Measurements from ENCODE around the gene CYP4F2. TPM values are rescaled to one million over a fixed set of nuclear protein-coding genes. Genes with fewer than 3 reads are reported as not detected.
"Not testable (repeated sequence)": the region's sequence is repeated elsewhere in the genome, so short reads cannot be mapped to it uniquely, and the experiment has no call there.

Gene CYP4F2
- total and polyA plus RNA-seq, 10 donors, result 0.37 TPM; not detected in 9

DNA sequence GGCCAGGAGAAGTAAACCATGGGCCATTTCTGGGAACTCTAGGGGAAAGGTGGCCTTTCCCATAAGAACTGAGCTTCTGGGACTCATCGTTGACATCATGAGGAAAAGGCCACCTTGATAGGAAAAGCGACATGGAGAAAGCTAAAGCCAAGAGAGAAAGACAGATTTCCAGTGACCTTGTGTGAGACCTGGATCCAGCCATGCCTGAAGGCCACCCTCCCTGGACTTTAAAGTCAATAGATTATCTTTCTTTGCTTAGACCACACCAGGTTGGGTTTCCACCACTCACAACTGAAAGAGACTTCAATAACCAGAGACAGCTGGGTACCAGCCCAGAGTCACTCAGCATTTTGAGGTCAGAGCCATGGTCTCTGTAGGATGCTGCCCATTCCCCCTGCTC is 3.5 kb downstream of the CYP4F2 start:
- Histone ChIP-seq H3K4me3 (no peak overlapping the region), H3K4me1 (peaks cover 0 to under 1% (median 0%) of the 10 kb centered on the region in 6 donors), H3K36me3 (no peaks in the 10 kb centered on the region), H3K27ac (no peak overlapping the region), H3K9me3 (no peaks in the 10 kb centered on the region), H3K27me3 (replicated peaks in 1 of 7) (peaks cover 0 to 31% (median 0%) of the 10 kb centered on the region in 7 donors)
- intact Hi-C loops (cut with DNase I; ENCODE audit: low total_unique reads), result no loop called here
- TF ChIP-seq, protein P1, sequence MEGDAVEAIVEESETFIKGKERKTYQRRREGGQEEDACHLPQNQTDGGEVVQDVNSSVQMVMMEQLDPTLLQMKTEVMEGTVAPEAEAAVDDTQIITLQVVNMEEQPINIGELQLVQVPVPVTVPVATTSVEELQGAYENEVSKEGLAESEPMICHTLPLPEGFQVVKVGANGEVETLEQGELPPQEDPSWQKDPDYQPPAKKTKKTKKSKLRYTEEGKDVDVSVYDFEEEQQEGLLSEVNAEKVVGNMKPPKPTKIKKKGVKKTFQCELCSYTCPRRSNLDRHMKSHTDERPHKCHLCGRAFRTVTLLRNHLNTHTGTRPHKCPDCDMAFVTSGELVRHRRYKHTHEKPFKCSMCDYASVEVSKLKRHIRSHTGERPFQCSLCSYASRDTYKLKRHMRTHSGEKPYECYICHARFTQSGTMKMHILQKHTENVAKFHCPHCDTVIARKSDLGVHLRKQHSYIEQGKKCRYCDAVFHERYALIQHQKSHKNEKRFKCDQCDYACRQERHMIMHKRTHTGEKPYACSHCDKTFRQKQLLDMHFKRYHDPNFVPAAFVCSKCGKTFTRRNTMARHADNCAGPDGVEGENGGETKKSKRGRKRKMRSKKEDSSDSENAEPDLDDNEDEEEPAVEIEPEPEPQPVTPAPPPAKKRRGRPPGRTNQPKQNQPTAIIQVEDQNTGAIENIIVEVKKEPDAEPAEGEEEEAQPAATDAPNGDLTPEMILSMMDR (IDR thresholded peaks at IDR 0.05 in 8 of 11, conservative IDR thresholded peaks at IDR 0.05 in 3 of 11), result no peak
- TF ChIP-seq POLR2A (IDR thresholded peaks at IDR 0.05) (no peak), POLR2AphosphoS5 (IDR thresholded peaks at IDR 0.05) (no peak)
- WGBS, 5 donors, result 64 to 92% (median 90%) methylated on average over 2 of the region's 2 CpGs
- no peak for DNase-seq

DNA sequence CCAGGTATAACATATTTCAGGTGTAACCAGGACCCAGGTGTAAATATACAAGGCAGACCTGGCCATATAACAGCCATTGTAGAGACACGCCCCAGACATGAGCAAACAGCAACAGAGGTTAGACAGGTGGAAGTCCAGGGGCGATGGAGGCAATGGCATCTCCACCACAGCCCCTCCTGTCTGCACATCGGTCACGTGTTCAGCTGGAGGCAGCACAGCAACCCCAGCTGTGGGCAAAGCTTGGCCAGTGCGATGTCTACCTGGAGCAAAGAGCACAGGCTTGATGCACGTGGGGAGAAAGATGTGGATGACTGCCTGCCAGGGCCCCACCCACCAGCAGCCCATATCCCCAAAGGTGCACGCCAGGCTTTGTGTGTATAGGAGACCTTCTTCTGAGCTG is 4.4 kb downstream of the CYP4F2 start:
- intact Hi-C loops (cut with DNase I; ENCODE audit: low total_unique reads), result no loop called here
- Histone ChIP-seq H3K36me3 (no peaks in the 10 kb centered on the region), H3K27me3 (replicated peaks in 1 of 7) (peaks cover 0 to 23% (median 0%) of the 10 kb centered on the region in 7 donors), H3K4me3 (no peak overlapping the region), H3K9me3 (no peaks in the 10 kb centered on the region), H3K4me1 (no peaks in the 10 kb centered on the region), H3K27ac (no peak overlapping the region)
- no peak for DNase-seq
- 67 to 92% (median 72%) methylated on average over 5 to 7 of the region's 7 CpGs for WGBS, 5 donors
- TF ChIP-seq, protein P1 (IDR thresholded peaks at IDR 0.05 in 8 of 11, conservative IDR thresholded peaks at IDR 0.05 in 3 of 11), result no peak
- no peak for TF ChIP-seq POLR2AphosphoS5 (IDR thresholded peaks at IDR 0.05)
- no peak for TF ChIP-seq POLR2A (IDR thresholded peaks at IDR 0.05)

DNA sequence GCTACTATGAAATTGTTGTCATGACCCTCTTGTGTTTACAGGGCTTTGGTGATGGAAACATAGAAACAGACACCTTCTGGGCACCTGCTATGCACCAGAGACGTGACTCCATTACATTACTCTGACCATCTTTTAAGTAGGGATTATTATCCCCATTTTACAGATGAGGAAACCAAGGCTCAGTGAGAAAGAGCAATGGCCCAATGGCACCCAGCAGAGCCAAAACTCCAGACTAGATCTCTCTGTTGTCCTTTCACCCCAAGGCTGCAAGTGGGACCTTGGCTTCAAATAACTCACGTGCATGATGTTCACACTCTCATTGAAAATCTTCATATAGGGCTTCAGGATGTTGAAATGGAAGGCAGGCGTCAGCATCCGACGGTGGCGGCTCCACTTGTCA is 5.9 kb downstream of the CYP4F2 start:
- no peak overlapping the region for H3K27ac ChIP-seq
- DNase-seq, result no peak
- H3K4me1 ChIP-seq, result no peaks in the 10 kb centered on the region
- WGBS, 5 donors, result 78 to 86% (median 81%) methylated on average over 6 of the region's 6 CpGs
- intact Hi-C loops (cut with DNase I; ENCODE audit: low total_unique reads), result no loop called here
- H3K27me3 ChIP-seq (replicated peaks in 1 of 7), result peaks cover 0 to 9% (median 0%) of the 10 kb centered on the region in 7 donors
- H3K9me3 ChIP-seq, result no peaks in the 10 kb centered on the region
- TF ChIP-seq, protein P1 (IDR thresholded peaks at IDR 0.05 in 8 of 11, conservative IDR thresholded peaks at IDR 0.05 in 3 of 11), result no peak
- TF ChIP-seq POLR2A (IDR thresholded peaks at IDR 0.05) (no peak), POLR2AphosphoS5 (IDR thresholded peaks at IDR 0.05) (no peak)
- no peaks in the 10 kb centered on the region for H3K36me3 ChIP-seq
- no peak overlapping the region for H3K4me3 ChIP-seq

DNA sequence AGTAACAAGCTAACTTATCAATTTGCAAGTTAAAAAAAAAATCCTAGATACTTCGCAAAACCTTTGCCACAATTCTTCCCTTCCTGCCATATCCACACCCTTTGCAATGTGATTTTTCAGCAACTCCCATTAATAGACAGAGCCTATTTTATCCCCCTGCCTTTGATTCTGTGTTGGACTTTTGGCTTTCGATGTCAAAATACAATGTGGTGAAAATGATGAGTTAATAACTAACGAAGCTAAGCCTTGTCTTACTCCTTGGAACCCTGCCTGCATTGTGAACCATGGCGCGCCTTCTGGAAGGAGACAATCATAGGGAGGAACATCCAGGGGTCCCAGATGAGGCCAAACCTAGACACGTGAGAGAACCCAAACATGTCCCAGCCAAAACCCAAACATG is 6.4 kb downstream of the CYP4F2 start:
- H3K9me3 ChIP-seq, result no peaks in the 10 kb centered on the region
- 75 to 83% (median 77%) methylated on average over 6 of the region's 6 CpGs for WGBS, 5 donors
- intact Hi-C loops (cut with DNase I; ENCODE audit: low total_unique reads), result no loop called here
- H3K4me1 ChIP-seq, result no peaks in the 10 kb centered on the region
- TF ChIP-seq, protein P1 (IDR thresholded peaks at IDR 0.05 in 8 of 11, conservative IDR thresholded peaks at IDR 0.05 in 3 of 11), result no peak
- no peak for TF ChIP-seq POLR2A (IDR thresholded peaks at IDR 0.05)
- TF ChIP-seq POLR2AphosphoS5 (IDR thresholded peaks at IDR 0.05), result no peak
- H3K4me3 ChIP-seq, result no peak overlapping the region
- H3K27me3 ChIP-seq (replicated peaks in 1 of 7), result peaks cover 0 to 3% (median 0%) of the 10 kb centered on the region in 7 donors
- DNase-seq, result no peak
- no peaks in the 10 kb centered on the region for H3K36me3 ChIP-seq
- no peak overlapping the region for H3K27ac ChIP-seq

DNA sequence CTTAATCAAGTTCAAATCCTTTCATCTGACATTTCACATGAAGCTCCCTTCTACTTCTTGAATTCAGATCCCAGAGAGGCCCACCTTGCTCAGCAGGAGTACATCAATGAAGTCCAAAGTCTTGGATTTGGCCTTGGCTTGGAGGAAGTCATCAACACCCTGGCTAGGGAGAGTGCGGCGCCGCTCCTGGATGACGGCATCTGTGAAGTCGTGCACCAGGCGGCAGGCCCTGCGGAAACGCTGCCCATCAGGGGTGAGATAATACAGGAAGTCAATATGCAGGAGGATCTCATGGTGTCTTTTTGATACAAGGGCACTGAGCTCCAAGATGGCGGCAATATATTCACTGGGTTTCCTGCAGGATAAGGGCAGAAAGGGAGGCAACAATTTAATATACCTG is 8.5 kb downstream of the CYP4F2 start:
- H3K4me3 ChIP-seq; H3K9me3 ChIP-seq; H3K36me3 ChIP-seq; DNase-seq; H3K27ac ChIP-seq; intact Hi-C loops (cut with DNase I; ENCODE audit: low total_unique reads); H3K4me1 ChIP-seq: not testable (repeated sequence)
- 77 to 91% (median 86%) methylated on average over 9 of the region's 9 CpGs for WGBS, 5 donors
- H3K27me3 ChIP-seq (replicated peaks in 1 of 7), result peaks cover 0 to 16% (median 0%) of the 10 kb centered on the region in 7 donors
